ENCODE results near the gene MPRIP. TPM values are rescaled to one million over a fixed set of nuclear protein-coding genes. Genes with fewer than 3 reads are reported as not detected.

Gene MPRIP
- total RNA-seq, 1 donor from 2014 or later = 275 TPM

GRCh38 chr17:17091276-17091675 lies 49.0 kb downstream of the MPRIP start:
- Mint-ChIP-seq H3K27me3 (no peaks in the 10 kb centered on the region), H3K9me3 (no peaks in the 10 kb centered on the region), H3K27ac (no peak overlapping the region), H3K4me3 (no peak overlapping the region), H3K36me3 (peaks cover 23% of the 10 kb centered on the region), H3K4me1 (ENCODE audit: unreplicated experiment) (peaks cover 50% of the 10 kb centered on the region)
- TF ChIP-seq CTCF (conservative IDR thresholded peaks at IDR 0.05) = no peak
- no peak for DNase-seq (ENCODE audit: extremely low spot score, unreplicated experiment)

DNA sequence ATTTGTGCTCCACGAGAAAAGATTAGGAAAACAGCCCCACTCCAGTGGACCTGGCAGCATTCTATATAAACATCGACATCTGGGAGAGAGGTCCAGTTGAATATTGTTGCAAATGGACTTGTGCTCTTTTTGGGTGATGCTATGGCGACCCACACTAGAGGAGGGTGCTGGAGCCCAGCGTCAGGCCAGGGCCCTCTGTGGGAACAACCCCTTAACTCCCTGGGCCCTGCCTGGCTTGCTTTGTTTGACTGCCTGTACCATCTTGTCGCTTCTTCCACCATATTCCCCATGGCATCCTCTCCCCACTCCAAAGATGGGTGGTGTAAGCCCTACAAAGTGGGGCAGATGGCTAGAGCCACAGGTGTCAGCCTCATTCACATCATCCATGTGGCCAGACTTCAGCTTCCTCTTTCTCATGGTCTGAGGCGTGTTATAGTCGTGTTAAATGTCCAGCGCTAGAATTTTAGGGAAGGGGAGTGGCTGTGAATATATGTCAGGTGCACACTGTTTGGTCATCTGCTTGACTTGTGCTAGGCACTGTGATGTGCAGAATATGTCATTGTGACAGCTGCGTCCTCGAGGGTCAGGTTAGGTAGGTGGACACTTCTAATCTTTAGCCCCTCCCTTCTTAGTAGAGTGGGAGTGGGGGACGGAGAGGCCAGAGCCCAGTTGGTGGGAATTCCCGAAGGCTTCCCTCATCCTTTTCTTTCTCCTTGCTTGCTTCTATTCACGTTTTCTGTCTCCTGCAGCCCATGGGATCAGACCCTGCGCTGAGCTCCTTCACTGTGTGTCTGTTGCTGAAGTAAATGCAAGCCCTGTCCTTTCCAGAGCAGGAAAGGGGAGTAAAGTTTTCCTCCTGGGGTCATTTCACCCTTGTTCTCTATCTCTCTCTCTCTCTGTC lies 49.8 kb downstream of the MPRIP start:
- no peak for TF ChIP-seq CTCF (conservative IDR thresholded peaks at IDR 0.05)
- Mint-ChIP-seq H3K27me3 (no peaks in the 10 kb centered on the region), H3K27ac (peak overlapping the region; percentile 25), H3K4me1 (ENCODE audit: unreplicated experiment) (peaks cover 56% of the 10 kb centered on the region), H3K36me3 (peaks cover 24% of the 10 kb centered on the region), H3K4me3 (no peak overlapping the region), H3K9me3 (no peaks in the 10 kb centered on the region)
- DNase-seq (ENCODE audit: extremely low spot score, unreplicated experiment) = no peak

GRCh38 chr17:17093764-17094163 lies 51.5 kb downstream of the MPRIP start:
- H3K27ac Mint-ChIP-seq = peak overlapping the region; percentile 35
- H3K4me1 Mint-ChIP-seq (ENCODE audit: unreplicated experiment) = peaks cover 55% of the 10 kb centered on the region
- no peak for TF ChIP-seq CTCF (conservative IDR thresholded peaks at IDR 0.05)
- DNase-seq (ENCODE audit: extremely low spot score, unreplicated experiment) = no peak
- no peaks in the 10 kb centered on the region for H3K9me3 Mint-ChIP-seq
- H3K36me3 Mint-ChIP-seq = peaks cover 18% of the 10 kb centered on the region
- no peaks in the 10 kb centered on the region for H3K27me3 Mint-ChIP-seq
- H3K4me3 Mint-ChIP-seq = no peak overlapping the region

DNA sequence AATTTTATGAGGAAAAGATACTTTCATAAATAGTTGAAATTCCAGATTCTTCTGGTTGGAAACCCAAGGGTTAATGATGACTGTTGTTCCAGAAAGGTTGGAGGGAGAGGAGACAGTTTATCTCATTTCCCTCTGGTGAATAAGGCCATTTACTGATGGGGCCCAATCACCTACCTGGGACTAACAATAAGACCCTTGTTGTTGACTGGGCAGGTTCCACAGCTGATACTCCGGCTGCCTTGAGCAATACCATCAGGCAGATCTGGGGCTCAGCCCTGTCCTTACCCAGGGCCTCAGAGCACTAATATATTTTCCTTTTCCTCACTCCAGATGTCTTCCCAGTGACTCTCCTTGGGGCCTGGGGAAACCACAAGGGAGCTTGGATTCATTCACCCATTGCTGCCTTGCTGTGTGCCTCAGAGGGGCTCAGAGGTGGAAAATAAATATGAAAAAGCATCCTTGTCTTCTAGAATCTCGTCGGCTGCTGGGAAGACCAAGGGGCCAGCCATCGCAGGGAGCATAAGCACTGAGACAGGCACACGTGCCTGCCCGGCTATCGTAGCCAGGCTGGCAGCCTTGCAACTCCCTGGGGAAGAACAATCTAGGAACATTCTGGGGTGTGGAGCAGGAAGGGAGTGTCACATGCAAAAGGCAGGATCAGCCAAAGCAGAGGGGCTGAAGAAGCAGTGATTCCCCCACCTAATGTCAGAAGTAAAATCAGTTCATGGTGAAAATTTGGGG lies 54.4 kb downstream of the MPRIP start:
- no peak for TF ChIP-seq CTCF (conservative IDR thresholded peaks at IDR 0.05)
- Mint-ChIP-seq H3K36me3 (peaks cover 8% of the 10 kb centered on the region), H3K9me3 (no peaks in the 10 kb centered on the region), H3K4me1 (ENCODE audit: unreplicated experiment) (peaks cover 57% of the 10 kb centered on the region), H3K4me3 (peak overlapping the region; percentile 11), H3K27me3 (no peaks in the 10 kb centered on the region), H3K27ac (peak overlapping the region; percentile 80)
- DNase-seq (ENCODE audit: extremely low spot score, unreplicated experiment) = no peak

- Mint-ChIP-seq H3K27ac (no peak overlapping the region), H3K4me1 (ENCODE audit: unreplicated experiment) (peaks cover 49% of the 10 kb centered on the region), H3K36me3 (peaks cover 8% of the 10 kb centered on the region)
Observed at GRCh38 chr17:17097763-17098345, 55.6 kb downstream of the MPRIP start.

More at GRCh38 chr17:17097763-17098345, 55.6 kb downstream of the MPRIP start:
- no peaks in the 10 kb centered on the region for H3K9me3 Mint-ChIP-seq
- H3K27me3 Mint-ChIP-seq = no peaks in the 10 kb centered on the region
- no peak for TF ChIP-seq CTCF (conservative IDR thresholded peaks at IDR 0.05)
- H3K4me3 Mint-ChIP-seq = no peak overlapping the region
- DNase-seq (ENCODE audit: extremely low spot score, unreplicated experiment) = no peak

Measured in type B pancreatic cell (in vitro differentiated cells).